ENCODE data around the gene DCLK1. TPM values are rescaled to one million over a fixed set of nuclear protein-coding genes. Genes with fewer than 3 reads are reported as not detected.

The DCLK1 gene
- total RNA-seq, 1 donor from 2014 or later: 36.1 TPM

GRCh38 chr13:36031490-36031889 lies 99.7 kb downstream of the DCLK1 start:
- Histone ChIP-seq H3K4me3 (no peak overlapping the region), H3K27ac (no peak overlapping the region), H3K4me1 (peaks cover 10% of the 10 kb centered on the region), H3K9me3 (no peaks in the 10 kb centered on the region), H3K27me3 (no peaks in the 10 kb centered on the region), H3K36me3 (no peaks in the 10 kb centered on the region)
- intact Hi-C loops (cut with DNase I): no loop called here
- DNase-seq (ENCODE audit: extremely low spot score in 2 of 2): no peak
- TF ChIP-seq POLR2AphosphoS5 (IDR thresholded peaks at IDR 0.05; ENCODE audit: insufficient read depth in 1 of 2, low read depth in 1 of 2) (no peak), POLR2A (IDR thresholded peaks at IDR 0.05) (no peak)
- TF ChIP-seq, protein P1, sequence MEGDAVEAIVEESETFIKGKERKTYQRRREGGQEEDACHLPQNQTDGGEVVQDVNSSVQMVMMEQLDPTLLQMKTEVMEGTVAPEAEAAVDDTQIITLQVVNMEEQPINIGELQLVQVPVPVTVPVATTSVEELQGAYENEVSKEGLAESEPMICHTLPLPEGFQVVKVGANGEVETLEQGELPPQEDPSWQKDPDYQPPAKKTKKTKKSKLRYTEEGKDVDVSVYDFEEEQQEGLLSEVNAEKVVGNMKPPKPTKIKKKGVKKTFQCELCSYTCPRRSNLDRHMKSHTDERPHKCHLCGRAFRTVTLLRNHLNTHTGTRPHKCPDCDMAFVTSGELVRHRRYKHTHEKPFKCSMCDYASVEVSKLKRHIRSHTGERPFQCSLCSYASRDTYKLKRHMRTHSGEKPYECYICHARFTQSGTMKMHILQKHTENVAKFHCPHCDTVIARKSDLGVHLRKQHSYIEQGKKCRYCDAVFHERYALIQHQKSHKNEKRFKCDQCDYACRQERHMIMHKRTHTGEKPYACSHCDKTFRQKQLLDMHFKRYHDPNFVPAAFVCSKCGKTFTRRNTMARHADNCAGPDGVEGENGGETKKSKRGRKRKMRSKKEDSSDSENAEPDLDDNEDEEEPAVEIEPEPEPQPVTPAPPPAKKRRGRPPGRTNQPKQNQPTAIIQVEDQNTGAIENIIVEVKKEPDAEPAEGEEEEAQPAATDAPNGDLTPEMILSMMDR (IDR thresholded peaks at IDR 0.05): no peak

GRCh38 chr13:36030670-36031331 lies 100.4 kb downstream of the DCLK1 start:
- Histone ChIP-seq H3K36me3 (no peaks in the 10 kb centered on the region), H3K27me3 (no peaks in the 10 kb centered on the region), H3K4me3 (no peak overlapping the region), H3K27ac (no peak overlapping the region), H3K4me1 (peaks cover 10% of the 10 kb centered on the region), H3K9me3 (no peaks in the 10 kb centered on the region)
- TF ChIP-seq POLR2AphosphoS5 (IDR thresholded peaks at IDR 0.05; ENCODE audit: insufficient read depth in 1 of 2, low read depth in 1 of 2) (no peak), POLR2A (IDR thresholded peaks at IDR 0.05) (no peak)
- TF ChIP-seq, protein P1 (IDR thresholded peaks at IDR 0.05): no peak
- intact Hi-C loops (cut with DNase I): no loop called here
- DNase-seq (ENCODE audit: extremely low spot score in 2 of 2): no peak

DNA sequence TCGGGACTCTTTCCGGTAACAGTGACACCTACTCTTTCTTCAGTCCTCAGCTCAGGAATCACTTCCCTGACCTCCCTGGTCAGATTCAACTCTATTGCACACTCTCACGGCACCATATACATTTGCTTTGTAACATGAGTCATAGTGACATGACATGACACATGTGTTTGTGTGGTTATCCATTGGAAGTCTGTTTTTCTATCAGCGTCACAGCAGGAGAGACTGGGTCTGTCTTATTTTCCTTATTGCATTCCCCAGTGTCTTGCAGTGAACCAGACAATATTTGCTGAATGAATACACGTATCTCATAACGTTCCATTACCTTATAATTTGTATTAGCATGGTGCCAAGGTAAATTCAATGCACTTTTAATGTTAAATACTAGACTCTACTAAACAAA lies 102.0 kb downstream of the DCLK1 start:
- no peak for DNase-seq (ENCODE audit: extremely low spot score in 2 of 2)
- no peaks in the 10 kb centered on the region for H3K27me3 ChIP-seq
- no peak overlapping the region for H3K27ac ChIP-seq
- no peaks in the 10 kb centered on the region for H3K36me3 ChIP-seq
- intact Hi-C loops (cut with DNase I): no loop called here
- no peak overlapping the region for H3K4me3 ChIP-seq
- H3K4me1 ChIP-seq: peaks cover 10% of the 10 kb centered on the region
- no peaks in the 10 kb centered on the region for H3K9me3 ChIP-seq
- TF ChIP-seq, protein P1 (IDR thresholded peaks at IDR 0.05): no peak
- no peak for TF ChIP-seq POLR2AphosphoS5 (IDR thresholded peaks at IDR 0.05; ENCODE audit: insufficient read depth in 1 of 2, low read depth in 1 of 2)
- no peak for TF ChIP-seq POLR2A (IDR thresholded peaks at IDR 0.05)

GRCh38 chr13:36028359-36029025 lies 102.7 kb downstream of the DCLK1 start:
- H3K4me1 ChIP-seq: peaks cover 10% of the 10 kb centered on the region
- intact Hi-C loops (cut with DNase I): no loop called here

More at GRCh38 chr13:36028359-36029025, 102.7 kb downstream of the DCLK1 start:
- TF ChIP-seq, protein P1 (IDR thresholded peaks at IDR 0.05): no peak
- TF ChIP-seq POLR2A (IDR thresholded peaks at IDR 0.05) (no peak), POLR2AphosphoS5 (IDR thresholded peaks at IDR 0.05; ENCODE audit: insufficient read depth in 1 of 2, low read depth in 1 of 2) (no peak)
- H3K27ac ChIP-seq: no peak overlapping the region
- DNase-seq (ENCODE audit: extremely low spot score in 2 of 2): no peak
- no peak overlapping the region for H3K4me3 ChIP-seq
- no peaks in the 10 kb centered on the region for H3K9me3 ChIP-seq
- H3K36me3 ChIP-seq: no peaks in the 10 kb centered on the region
- H3K27me3 ChIP-seq: no peaks in the 10 kb centered on the region

Measured in vagina (tissue), 2 donors.